Posterior cingulate gyrus (tissue), 11 donors: ENCODE measurements around the gene VWA7.

Source experiments
- DNase-seq, 10 donors: peaks; one replicate each; pipeline versions ENCODE4 v3.0.0 to v3.0.0-alpha.2; 2020 to 2021; ENCODE audit warnings: mixed read lengths in 3 of 10
- intact Hi-C: fragments of 100-400 bp; cut with DNase I; formaldehyde crosslinking; loops from one replicate; pipeline ENCODE4 v1.15.1; 2023

Gene VWA7

DNA sequence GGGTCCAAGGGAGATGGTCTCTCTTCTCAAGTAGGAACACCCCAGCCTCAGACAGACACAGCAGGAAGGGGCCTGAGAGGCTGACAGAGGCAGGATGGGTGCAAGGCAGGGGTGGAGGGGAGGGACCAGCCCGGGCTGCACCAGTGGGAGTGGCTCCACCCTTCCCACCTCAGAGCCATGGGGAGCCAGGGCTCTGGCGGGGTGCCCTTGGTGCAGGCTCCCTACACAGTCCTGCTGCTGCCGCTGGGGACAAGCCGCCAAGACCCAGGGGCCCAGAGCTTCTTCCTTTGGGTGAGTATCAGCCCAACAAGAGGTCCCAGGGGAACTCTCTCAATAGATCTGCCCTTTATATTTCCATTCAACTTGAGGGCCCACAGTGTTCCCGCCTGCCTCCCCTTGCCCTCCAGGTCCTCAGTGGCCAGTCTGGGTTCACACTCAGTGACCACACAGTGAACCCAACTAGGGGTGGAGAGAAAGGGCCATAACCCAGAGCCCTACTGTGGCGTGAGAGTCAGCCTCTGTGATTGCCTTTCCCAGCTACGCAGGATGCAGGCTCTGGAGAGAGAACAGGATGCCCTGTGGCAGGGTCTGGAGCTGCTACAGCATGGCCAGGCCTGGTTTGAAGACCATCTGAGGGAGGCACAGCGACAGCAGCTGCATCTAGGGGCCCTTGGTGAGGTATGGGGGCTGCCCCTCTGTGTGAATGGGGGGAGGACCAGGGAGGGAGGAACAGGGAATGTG lies 14.1 kb downstream of the VWA7 start:
- intact Hi-C loops: no loop called here
- peak in 2 of 10 donors; percentile 35 to 77 for DNase-seq

DNA sequence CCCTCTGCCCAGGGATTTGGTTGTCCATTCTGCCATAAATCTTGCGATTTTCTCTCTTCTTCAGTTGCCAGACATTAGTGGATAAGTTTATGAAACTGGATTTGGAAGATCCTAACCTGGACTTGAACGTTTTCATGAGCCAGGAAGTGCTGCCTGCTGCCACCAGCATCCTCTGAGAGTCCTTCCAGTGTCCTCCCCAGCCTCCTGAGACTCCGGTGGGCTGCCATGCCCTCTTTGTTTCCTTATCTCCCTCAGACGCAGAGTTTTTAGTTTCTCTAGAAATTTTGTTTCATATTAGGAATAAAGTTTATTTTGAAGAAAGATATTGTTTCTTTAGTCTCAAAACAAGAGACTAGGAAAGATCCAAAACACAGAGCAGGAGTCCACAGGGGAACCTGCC lies 14.8 kb downstream of the VWA7 start, which contains the start of gene SAPCD1:
Gene SAPCD1, plus strand, starts transcription at position 301 of the 400 bp plus-strand sequence. CDS start 399 bp downstream, outside the sequence.
- intact Hi-C loops: no loop called here
- DNase-seq: peak in 1 of 10 donors; percentile 37

GRCh38 chr6:31761343-31761742 lies 15.8 kb downstream of the VWA7 start:
- intact Hi-C loops: no loop called here

GRCh38 chr6:31760790-31761189 lies 16.3 kb downstream of the VWA7 start:
- DNase-seq: no peak
- intact Hi-C loops: no loop called here

More at GRCh38 chr6:31761343-31761742, 15.8 kb downstream of the VWA7 start:
- peak in 3 of 10 donors; percentile 25 to 45 (median 33) for DNase-seq

DNA sequence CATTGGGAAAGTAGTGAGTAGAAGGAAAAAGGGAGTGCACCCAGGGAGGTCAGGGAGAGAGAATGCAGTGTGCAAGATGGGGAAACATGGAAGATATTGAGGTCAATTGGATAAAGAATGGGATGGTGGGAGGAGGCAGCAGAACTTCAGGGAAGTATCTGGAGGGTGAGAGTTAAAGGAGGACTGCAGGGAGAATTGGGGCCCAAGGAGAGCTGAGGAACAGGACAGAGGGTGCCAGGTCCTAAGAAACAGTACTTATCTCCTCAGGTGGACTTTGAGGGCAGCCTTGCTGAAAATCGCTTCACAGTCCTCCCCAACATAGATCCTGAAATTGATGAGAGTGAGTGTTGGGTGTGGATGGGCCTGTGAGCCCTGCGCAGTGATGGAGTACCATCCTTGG lies 18.8 kb downstream of the VWA7 start:
- DNase-seq: peak in 1 of 10 donors; percentile 19
- intact Hi-C loops: no loop called here

DNA sequence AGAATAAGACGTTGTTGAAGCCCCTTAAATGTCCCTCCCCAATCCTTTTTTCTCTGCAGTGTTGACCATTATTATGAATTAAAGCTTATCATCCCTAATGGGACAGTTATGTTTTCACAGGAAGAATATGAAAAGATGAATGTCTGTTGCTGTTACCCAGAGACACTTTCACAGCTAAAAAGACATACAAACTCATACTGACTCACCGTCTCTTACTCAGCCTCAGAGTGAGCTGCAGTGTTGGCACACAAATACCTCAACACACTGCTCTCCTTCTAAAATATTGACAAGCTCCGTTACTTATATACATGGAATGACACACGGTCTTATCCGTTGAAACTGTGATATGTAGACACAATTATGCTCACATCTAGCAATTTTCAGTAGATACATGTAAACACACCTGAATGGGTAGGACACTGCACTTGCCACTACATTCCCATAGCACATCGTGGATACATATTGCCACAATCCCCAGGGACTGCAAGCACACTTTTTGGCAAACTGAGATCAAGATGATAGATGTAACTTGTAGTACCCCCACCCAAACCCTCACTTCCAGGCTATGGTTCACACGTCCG lies 24.3 kb downstream of the VWA7 start:
- intact Hi-C loops: no loop called here
- no peak for DNase-seq

DNA sequence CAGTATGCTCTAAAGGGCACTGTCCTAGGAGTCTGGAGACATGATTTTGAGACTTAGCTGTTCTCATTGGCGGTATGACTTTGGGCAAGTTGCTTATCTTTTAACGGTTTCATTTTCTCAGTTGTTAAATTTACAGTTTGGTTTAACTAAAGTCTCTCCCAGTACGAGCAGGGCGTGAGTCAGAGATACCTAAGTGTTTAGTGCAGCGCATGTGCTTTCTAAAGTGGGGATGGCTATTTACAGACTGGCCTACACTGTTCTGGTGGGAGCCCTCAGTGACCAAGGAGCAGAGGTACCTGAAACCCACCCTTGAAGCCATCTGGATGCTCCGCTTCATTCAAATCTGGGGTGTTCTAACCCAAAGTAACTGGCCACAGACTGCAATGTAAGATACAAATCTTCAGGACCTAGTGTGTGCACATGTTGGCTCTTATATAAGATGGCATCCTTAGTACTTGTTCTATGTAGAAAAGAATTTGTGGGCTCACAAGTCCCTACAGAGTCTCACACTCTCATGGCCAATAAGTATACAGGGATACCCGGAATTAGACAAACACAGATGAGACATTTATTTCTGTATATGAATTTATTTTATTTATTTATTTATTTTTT lies 26.6 kb downstream of the VWA7 start:
- DNase-seq: no peak
- intact Hi-C loops: no loop called here

DNA sequence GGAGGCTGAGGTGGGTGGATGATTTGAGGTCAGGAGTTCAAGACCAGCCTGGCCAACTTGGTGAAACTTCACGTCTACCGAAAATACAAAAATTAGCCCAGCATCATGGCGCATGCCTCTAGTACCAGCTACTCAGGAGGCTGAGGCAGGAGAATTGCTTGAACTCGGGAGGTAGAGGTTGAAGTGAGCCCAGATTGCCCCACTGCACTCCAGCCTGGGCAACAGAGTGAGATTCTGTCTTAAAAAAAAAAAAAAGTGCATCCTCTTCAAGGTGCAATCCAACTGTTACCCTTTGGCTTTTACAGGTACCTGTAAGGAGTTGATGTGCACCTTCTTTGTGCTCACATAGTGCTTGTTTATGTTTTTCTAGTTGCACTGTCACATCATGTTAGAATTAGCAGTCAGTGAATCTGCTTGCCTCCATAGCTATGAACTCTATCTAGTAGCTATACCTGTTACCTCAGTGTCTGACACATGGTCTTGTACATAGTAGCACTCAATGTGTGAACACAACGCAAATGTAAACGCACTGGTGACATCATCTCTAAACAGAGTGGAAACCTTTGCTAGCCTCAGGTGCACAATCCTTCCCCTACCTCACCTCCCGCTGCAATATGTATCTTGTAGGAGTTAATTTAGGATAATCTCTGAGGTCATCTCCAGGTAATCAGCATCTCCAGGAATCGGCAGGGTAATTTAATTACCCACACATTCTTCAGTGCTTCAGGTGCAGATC lies 27.7 kb downstream of the VWA7 start:
- intact Hi-C loops: no loop called here
- DNase-seq: no peak

DNA sequence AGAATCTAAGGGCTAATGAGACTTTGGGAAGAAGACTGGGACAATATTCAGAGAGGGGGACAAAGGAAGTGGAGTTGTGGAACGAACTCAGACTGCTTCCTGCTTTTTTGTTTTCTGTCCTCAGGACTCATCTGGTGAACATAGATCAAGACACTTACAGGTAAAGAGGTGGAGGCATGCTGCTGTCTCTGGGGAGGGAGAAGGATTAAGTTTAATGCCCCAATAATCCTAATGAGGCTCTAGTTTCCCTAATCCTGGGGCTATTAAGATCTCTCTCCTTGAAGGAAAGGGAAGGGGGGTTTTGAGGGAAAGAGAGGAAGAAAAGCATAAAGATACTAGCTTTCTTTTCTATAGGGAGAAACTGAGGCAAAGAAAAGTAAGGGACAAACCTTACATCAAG lies 32.7 kb downstream of the VWA7 start:
- intact Hi-C loops: no loop called here
- DNase-seq: no peak

- intact Hi-C loops: no loop called here
- no peak for DNase-seq
Observed at GRCh38 chr6:31742894-31743293, 34.2 kb downstream of the VWA7 start.

DNA sequence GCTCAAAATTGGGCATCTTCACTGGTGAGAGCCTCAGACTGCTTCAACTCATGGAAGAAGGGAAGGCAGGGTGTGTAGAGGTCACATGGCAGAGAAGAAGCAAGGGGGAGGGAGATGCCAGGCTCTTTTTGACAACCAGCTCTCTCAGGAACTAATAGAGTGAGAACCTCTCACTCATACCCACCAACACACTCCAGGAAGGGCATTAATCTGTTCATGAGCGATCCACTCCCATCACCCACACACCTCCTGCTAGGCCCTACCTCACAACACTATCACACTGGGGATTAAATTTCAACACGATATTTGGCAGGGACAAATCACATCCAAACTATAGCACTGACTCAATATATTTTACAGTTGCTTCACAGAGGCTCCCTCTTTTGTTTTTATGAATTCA lies 35.3 kb downstream of the VWA7 start:
- intact Hi-C loops: no loop called here
- peak in 1 of 10 donors; percentile 8 for DNase-seq

DNA sequence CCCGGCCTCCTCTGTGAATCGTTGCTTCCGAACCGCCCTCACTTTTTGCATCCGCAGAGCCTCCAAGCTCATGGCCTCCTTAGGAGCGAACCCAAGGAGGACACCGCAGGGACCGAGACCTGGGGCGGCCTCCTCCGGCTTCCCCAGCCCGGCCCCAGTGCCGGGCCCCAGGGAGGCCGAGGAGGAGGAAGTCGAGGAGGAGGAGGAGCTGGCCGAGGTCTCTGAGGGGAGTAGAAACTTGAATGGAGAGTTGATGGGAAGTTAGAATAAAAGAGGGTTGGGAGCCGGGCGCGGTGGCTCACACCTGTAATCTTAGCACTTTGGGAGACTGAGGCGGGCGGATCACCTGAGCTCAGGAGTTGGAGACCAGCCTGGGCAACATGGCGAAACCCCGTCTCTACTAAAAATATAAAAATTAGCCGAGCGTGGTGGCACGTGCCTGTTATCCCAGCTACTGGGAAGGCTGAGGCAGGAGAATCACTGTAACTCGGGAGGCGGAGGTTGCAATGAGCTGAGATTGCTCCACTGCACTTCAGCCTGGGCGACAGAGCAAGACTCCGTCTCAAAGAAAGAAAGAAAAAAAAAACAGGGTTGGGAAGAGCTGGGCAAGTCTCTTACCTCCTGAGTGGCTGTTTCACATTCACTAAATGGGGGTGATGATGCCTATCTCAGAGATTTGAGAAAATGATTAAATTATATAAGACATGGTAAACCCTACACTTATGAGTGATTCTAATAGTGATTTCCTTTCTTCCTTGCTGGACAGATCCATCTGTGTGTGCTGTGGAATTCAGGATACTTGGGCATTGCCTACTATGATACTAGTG lies 36.5 kb downstream of the VWA7 start:
- intact Hi-C loops: no loop called here
- no peak for DNase-seq

DNA sequence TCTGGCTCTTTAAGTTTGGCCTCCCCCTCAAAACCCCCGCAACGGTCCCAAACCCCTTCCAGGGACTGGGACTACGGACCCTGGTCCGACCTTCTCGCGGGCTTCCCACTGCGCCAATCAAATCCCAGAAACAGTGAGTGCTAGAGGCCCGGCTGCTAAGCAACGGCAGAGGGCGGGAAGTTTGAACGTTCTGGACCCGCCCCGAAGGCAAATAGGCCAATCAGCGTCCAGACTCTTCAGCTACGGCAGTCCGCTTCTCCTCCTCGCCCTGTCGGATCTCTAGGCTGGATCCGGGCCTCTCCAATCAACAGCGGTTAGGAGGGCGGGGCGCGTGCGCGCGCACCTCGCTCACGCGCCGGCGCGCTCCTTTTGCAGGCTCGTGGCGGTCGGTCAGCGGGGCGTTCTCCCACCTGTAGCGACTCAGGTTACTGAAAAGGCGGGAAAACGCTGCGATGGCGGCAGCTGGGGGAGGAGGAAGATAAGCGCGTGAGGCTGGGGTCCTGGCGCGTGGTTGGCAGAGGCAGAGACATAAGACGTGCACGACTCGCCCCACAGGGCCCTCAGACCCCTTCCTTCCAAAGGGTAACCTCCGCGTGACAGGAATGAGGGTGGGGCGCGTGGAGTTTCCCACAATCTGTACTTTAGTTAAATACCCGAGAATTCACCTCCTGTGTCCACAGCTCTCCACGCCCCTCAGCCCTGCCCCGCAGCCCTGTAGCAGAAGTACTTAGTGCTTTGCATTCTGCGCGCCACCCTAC lies 37.3 kb downstream of the VWA7 start, which contains the start of gene MSH5:
Gene MSH5, plus strand, starts transcription at position 367 of the 758 bp plus-strand sequence. CDS start 462 bp downstream, outside the sequence.
- intact Hi-C loops: loop anchor here (10.0 kb wide), 1 partner anchor 55 kb away; the partner anchor contains the start of gene VARS1
- DNase-seq: peak; percentile 95 to 100 (median 98)

DNA sequence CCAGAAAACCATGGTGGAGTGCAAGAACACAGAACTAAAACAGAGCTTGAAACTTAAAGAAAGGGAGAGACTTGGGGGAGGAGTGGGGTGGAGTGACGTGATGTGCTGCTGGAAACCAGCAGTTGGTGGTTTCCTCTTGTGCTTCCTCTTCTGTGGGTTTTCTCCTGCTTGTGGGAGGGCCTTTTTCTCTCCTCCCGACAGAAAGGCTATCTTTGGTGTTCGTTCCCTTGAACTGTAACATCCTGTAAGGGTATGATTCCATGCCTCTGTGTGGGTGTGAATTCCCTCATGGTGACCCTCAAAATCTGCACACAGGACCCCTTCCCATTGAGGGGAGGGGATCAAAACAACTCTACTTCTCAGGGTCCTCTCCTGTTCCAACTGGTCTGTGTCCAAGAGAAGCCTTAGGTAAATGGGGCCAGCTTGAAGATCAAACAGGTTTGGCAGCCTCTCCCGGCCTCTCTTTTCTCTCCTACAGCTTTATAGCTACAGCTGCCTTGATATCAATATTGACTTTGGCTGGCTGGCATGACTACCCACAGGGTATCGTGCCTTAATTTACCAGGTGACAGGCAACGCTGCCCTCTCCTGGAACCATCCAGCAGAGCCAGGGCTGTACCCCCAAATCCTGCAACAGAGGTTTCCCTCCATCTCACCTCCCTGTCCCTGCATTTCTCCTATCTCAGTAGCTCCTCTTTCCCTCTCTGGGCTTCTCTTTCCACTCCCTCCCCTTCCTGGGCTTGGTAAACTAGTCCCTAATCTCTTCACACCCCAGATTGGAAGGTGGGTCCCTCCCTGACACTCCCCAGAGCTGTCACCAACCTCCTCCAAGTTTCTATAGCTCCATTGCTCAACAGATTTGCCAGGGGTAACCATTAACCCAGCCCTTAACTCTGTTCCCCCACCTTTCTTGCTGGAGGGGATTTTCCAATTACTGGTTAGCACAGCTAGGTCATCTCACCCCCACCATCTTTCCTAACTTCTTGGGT lies 38.8 kb downstream of the VWA7 start:
- intact Hi-C loops: loop anchor here (10.0 kb wide), 1 partner anchor 57 kb away; the partner anchor contains the start of gene VARS1
- no peak for DNase-seq

- DNase-seq: peak in 1 of 10 donors; percentile 9
- intact Hi-C loops: loop anchor here (10.0 kb wide), 1 partner anchor 57 kb away; the partner anchor contains the start of gene VARS1
Observed at GRCh38 chr6:31737315-31737990, 39.7 kb downstream of the VWA7 start.

DNA sequence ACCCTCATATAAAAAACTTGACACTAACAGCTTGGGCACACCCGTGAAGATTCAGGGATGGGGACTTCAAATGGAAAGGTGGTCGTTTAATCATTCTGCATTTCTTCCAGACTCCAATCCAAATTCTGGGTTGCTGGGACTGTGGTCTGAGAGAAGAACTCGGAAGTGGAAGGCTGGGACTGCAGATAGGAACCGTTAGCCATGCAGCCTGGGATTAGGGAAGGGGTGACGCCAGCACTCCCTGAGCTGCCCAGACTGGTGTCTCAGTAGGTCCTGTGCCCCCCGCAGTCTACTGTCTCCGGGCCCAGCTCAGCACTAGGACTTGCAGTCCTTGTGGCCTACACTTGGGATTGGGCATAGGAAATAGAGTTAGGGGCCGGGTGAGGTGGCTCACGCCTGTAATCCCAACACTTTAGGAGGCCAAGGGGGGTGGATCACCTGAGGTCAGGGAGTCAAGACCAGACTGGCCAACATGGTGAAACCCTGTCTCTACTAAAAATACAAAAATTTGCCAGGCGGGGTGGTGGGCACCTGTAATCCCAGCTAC lies 40.3 kb downstream of the VWA7 start:
- no peak for DNase-seq
- intact Hi-C loops: loop anchor here (10.0 kb wide), 1 partner anchor 58 kb away; the partner anchor contains the start of gene VARS1
